NCI-H69 (cell line): Measurements from ENCODE around the gene TP63.

Experiments used
- DNase-seq: peaks from one replicate; lab custom pipeline; 2025; lab: John Stamatoyannopoulos, UW

Gene TP63

DNA sequence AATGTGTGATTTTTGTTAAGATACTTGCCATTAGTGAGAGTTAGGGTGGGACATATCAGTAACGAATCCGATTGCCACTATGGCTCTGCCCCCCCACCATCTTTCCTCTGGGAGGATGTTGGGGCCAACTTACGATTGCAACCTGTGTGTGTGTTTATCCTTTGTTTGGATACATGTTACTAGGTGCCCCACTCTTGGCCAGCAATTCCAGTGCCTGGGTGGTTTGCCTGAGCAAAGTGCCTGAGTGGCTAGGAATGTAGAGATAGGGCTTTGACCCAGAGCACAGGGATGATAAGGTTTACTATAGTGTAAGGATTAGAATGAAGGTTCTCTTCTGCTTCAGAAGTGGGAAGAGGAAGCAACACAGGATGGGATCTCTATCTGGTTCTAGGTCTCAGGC, 231.8 kb downstream of the TP63 start:
- no peak for DNase-seq

DNA sequence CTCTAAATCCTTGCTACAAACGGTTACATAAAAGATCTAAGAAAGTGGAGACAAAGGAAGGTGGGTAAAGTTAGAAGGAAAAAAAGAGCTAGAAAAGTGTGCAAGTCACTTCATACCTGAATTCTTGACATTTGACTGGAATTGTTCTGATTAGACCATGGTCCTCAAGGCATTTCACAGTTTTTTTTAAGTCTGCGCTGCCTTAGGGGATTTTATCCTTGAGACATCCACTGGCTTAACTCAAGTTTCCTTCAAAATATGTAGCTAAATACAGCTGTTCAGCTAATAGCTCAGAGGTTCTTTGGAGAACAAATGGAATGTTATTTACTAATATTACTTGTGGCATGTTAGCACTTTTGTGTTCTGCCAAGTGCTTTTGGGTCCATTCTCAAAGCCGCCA, 236.9 kb downstream of the TP63 start:
- DNase-seq = no peak

DNA sequence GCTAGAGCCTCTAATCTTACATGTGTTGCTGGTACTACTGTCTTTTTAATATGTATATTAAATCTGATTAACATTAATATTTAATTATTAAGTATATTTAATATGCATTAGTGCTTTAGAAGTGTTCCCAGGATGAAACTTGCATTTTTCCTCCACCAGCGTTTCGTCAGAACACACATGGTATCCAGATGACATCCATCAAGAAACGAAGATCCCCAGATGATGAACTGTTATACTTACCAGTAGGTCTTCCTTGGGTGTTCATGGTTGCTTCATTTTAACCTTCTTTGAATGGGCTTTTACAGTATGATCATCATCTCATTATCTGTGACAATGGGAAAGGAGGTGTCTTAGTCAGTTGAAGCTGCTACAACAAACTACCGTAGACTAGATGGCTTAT, 238.0 kb downstream of the TP63 start:
- DNase-seq = no peak

DNA sequence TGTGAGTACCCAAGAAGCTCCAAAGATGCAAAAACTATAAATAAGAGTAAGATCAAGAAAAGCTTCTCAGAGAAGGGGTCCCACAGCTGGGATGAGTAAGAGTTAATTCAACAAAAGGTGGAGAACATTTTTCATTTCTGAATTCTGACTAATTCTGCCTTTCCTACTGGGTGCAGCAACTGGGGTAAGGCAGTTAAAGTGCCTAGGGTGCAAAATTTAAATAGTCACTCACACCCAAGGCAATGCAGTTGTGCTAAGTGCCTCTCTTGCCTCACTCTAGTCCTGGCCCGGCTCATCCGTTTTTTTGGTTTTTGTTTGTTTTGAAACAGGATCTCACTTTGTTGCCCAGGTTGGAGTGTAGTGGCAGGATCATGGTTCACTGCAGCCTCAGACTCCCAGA, 240.2 kb downstream of the TP63 start:
- peak; percentile 63 for DNase-seq

DNA sequence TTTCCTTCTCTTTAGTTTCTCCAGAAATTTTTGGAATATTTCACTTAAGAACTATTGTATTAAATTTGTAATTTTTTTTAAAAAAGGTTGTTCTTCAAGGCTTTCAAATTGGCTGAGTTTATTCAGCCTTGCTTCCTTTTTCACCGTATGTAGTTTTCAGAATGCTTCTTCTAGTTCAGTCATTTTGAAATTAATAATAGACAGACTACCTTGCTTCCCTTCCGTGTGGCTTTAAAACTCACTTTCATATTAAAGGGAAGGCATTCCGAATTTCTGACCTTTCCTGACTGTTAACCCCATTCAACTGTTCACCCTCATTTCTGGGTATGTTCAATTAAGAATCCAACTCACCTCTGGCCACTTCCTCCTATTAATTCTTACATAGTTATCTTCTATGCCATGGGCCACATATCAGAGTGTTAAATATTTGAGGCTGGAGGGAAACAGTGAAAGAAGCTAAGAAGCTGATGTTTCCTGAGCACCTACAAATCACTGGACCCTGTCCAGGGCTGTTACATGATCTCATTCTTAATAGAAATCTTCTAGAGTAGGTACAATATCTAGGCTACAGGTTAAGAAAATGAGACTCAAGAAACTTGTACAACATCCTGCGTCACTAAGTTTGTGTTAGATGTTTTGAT, 252.0 kb downstream of the TP63 start:
- DNase-seq = no peak

DNA sequence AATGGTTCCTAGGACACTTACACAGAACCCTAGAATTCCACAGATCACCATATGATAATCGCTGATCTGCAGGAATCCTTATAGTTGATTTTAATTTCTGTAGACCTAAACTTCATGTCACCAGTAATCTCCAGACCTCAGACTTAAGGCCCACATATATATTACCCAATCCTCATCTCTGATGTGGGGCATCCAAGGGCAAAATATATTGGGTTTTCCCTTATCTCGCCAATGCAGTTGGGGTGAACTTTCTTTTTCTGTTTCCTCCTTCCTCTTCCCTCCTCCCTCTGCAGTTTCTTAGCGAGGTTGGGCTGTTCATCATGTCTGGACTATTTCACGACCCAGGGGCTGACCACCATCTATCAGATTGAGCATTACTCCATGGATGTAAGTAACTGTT, 259.3 kb downstream of the TP63 start:
- DNase-seq = no peak

DNA sequence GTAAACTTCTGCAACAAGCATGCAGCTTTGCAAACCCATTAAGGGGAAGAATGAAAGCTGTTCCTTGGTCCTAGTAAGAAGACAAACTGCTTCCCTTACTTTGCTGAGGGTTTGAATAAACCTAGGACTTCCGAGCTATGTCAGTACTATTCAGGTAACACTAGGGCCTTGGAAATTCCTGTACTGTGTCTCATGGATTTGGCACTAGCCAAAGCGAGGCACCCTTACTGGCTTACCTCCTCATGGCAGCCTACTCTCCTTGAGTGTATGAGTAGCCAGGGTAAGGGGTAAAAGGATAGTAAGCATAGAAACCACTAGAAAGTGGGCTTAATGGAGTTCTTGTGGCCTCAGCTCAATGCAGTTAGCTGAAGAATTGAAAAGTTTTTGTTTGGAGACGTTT, 265.3 kb downstream of the TP63 start:
- no peak for DNase-seq

DNA sequence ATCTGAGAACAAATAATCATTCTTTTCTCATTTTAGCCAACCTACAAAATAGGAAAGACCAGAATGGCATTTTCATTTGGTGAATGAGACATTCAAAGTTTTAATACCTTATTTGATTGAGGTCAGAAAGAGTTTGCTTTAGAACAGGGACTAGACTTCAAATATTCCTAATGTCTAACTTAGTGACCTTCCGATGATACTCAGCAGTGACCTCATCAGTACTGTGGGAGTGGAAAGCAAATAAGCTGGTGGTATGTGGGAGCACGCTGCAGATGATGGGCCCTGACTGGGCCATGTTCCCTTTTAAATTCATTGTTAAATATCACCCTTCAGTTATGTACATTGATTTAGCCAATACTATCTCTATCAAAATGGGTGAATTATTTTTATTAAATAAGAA, 266.2 kb downstream of the TP63 start:
- no peak for DNase-seq

DNA sequence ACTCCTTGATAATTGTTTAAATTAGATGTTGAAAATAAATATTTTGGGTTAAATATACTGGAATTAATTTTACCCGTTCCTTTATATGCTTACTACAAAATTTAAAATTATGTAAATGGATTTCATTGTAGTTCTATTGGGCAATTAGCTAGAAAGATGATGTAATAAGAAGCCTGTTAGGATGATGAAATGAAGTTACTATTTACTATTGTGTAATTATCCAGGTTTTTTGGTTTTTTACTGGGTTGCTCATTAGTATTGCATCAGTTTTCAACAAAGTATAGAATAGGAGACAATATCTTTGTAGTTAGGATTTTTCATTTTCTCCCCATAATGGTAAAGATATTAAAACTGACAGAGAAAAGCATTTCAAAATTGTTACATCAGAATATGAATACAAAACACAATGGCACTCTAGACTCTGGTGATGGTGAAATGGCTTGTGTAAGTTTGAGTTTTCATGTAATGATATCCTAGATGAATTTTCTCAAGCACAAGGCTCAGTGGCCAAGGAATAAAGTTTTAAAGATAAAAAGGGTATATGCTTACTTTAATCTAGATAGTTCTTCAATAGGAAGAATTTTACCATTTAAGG, 267.5 kb downstream of the TP63 start:
- DNase-seq = no peak

DNA sequence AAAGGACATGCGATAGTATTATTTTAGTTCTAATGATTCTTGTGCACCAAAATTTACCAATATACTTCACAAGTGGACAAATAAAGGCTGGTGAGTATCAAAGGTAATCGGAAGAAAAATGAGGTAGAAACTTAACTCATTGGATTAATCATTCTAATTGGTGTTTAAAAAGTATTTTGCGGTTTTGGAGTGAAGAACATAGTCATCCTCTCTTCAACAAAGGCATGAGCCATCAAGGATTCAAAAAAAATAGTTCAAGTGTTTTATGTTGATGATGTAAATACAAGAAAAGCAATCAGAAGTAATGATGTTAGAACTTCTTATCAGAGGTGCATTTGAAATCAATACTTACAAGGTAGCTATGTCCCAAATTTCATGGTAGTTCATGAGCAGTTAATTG, 268.0 kb downstream of the TP63 start:
- no peak for DNase-seq

DNA sequence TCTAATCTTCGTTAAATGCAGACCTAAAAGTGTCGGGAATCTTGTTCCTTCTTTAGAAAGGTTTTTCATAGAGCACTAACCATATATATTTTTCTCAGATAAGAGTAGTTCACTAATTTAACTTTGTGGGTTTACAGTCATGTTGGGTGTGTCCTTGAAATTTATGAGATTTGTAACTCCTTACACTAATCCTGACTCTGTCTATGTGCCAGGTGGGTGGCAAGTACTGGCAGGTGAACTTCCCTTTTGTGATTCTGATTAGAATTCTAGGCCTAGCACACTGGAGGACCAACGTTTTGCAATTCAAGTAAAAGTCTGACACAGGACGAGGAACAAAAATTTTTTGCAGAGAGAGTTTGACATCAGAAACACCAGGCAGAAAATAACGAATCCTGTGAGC, 269.4 kb downstream of the TP63 start:
- no peak for DNase-seq

DNA sequence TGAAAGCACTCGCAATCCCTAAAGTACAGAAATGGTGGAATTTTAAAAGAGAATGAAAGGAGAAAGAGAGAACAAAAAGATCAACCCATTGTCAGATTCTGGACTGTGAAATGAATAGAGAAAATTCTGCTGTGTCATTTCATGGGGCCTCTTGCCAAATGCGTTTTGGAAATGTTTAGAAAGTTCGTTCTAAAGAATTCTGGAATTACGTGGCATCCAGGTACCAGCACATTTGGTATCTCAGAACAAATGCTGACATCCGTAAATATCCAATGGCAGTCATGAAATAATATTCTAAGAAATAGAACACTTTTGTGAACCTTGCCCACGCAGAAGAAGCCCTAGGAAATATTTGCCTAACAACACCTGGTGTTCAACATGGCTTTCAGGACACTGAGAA, 270.3 kb downstream of the TP63 start:
- DNase-seq = no peak

DNA sequence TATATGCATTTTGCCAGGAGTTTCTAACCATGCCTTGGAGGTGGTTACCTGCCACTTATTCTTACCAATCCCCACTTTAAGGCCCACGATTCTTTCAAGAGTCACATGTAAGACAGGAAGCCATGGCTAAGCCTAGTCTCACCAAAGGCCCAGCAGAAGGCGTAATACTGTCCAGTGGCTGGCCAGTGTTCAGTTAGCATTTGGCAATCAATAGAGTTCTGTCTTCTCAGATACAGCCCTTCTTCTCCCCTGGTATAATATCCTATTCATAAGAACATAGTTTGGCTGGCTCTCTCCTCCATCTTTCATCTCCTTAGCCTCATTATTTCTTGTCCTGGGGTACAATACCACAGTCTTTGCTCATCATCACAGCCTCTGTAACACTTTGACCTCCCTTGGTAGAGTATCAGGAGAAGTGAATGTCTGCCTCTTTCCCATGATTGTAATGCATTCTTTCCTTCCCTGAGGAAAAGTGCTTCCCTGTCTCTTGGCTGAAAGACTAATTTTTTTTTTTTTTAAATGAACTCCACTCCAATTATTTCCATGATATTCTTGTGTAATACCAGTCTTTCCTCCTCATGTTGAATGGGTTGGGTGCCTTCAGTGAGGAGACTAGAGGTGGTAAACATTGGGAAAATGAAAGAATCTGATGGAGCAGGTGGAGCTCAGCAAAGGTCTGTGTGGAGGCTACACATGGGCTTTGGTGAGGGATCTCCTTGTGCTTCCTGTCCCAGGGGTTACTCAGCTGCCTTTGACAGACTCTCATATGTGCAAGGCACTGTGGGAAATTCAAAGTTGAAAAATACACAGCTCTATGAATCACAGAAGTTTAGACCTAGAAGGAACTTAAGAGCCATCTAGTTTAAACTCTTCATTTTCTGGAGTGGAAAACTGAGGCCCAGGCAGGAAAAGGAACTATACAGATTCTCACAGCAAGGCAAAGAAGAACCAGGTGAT, 271.3 kb downstream of the TP63 start:
- DNase-seq = no peak

DNA sequence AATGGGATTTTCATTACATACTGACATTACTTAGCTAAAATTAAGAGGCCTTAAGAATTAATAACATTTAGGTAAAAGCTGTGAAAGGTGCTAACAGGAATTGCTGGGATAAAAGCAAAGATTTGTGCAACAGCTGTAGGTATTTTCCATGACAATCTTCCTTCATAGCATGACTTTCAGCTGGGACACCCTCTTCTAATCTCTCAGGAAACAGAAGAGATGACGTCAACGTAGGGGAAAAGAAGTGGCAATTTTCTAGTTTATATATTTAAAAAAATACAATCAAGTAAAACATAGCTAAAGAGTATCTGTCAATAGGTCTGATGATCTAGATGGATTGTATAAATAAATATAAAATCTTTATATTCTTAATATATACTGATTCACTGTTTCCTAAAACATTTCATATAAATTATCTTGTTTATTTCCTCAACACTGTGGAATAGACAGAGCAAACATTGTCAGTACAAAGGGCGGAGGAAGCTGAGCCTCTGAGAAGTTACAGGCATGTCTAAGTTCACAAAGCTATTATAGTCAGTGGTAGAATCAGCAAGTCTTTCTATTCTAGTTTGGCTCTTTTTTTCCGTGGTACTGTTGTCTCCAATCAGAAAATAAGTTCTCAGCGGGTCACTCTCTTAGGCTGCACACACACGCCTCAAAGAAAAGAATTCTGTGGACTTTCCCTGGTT, 272.5 kb downstream of the TP63 start:
- no peak for DNase-seq

DNA sequence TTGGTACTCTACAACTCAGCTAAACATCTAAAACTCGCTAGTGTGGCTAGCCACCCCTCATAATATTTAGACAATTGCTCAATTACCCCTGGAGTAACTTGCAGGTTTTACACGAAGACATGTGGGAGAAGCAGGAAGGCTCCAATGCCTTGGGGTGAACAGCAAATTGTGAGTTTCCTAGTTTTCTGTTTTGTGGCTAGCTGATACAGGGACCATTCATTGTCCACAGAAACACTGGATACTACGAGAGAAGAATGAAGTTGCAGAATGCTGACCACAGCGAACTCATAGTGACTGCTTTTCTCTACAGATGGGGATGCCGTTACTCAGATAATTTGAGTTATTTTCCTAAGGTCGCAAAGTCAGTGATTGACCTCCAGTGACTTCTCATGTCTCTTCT, 276.6 kb downstream of the TP63 start:
- DNase-seq = no peak

DNA sequence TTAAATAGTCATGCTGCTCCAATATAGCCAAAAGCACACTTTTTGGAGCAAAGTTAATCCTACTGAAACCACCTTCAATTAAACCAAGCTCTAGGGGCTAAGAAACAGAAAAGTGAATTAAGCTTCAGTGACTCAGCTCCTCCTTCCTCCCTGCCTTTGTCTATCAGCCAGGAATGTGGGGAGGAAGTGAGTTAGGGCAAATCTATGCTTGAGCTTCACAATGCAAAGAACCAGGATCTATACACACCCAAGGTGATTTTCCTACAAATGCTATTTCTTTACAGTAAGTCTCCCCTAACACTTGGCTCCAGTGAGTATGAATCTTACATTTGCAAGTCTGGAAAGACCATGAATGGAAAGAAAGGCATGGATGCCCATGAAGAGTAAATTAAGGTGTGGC, 277.5 kb downstream of the TP63 start:
- DNase-seq = no peak

DNA sequence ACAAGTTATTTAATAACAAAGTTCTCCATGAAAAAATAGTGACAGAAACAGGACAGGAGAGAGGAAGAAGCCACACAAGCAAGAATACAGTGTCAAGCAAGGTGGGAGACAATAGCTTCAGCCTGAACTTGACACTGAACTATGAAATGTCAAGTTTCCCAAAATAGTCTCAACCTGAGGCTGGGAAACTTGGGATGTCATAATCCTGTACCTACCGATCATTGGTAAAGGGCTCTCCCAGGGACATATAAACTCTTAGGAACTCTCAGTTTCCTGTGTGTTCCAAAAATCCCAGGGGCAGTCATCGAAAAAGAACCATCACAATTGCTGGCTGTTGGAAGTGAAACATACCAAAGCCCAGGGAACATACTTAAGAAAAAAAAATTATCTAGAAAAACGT, 277.9 kb downstream of the TP63 start:
- no peak for DNase-seq

DNA sequence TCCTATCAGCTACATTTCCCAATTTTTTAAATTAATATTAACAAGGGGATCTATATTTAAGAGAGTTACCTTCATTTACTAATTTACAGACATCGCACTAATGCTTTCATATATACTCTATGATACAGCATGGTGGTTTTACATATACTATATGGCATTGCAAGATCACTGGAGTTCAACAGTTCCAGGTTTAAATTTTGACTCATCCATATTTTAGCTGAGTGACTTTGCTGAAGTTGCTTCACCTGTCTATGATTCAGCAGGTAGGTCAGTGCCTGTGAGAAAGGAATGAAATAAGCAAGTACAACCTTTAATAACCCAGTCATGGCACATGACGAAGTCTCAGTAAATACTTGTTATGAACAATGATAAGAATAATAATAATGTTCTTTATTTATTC, 278.4 kb downstream of the TP63 start:
- DNase-seq = no peak

DNA sequence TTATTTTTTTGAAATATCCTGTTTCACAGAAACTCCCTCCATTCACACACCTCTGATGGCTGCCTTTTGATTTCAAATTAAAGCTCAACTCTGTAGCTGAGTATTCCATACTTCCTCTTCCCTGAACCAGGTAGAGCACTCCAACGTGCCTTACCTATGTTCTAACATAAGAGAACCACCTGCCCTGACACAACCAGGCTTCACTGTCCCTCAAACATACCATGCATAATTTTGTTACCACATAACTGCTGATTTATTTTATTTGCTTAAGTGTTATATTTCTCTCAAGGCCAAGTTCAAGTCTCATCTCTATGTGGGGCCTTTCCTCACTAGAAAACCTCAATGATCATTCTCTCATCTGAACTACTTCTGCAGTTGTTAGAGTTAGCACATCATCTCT, 279.8 kb downstream of the TP63 start:
- no peak for DNase-seq

DNA sequence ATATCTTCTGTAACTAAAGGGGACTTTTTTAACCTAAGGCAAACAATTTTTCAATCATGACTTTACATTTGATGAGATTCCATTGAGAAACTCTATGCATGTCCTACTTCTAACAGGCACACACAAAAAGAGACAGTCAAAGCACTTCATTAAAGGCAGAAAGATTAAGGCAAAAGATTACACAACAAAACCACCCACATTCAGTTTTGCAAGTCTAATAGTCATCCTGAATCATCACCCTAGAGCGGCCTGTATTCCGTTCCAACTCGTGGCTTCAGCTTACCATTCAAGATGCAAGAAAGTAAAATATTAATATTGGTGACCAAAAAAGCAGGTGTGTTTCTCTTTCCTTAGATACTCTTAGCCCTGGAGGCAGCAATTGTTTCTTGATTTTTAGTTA, 283.6 kb downstream of the TP63 start:
- no peak for DNase-seq

DNA sequence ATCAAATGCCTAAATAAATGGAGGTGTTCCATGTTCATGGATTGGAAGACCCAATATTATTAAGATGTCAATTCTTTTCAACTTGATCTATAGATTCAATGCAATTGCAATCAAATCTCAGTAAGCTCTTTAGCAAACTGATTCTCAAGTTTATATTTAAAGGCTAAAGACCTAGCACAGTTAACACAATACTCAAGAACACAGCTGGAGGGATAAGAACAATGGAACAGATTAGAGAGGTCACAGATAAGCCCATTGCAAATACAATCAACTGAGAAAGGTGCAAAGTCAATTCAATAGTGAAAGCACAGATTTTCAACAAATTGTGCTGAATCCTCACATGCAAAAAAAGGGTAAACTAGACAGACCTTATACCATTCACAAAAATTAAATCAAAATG, 290.6 kb downstream of the TP63 start:
- no peak for DNase-seq

DNA sequence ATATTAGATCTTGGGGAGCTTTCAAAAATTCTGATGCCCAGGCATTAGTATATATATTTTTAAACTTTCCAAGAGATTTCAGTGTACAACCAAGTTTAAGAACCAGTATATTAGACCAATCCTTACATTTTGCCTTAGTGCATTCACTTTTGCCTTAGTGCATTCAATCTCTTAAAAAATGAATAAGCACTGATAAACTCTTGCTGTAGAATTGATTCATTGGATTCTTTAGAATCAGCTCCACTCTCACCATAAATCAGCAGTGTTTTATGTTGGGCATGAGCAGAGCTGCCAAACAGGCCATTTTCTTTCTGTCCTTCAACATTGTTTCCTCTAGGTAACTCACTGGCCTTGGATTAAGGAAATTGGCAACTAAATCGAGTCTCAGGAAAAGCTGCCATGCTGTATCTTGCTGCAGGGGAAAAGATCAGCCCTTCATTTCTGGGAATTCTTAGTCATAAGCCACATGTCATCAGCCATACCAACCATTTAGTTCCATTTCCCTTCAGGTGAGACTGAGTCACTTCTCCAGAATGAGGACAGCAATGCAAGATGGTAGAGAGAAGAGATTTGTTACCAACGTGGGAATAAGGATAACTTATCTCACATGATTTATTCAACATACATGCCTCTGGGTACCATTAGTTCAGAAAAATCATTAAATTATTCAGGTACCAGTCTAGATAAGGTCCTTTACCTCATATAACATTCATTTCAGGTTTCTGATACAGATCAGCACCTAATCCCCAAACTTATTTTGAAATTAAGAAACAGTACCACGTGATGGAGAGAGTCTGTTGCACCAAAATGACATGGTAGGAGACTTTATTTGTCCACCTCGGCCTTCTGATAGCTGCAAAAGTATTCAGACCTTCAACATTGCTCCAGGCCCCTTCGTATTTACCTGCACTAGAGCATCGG, 297.0 kb downstream of the TP63 start:
- no peak for DNase-seq
